Subcutaneous adipose tissue (tissue), 4 donors: ENCODE measurements around the gene TNFRSF8. TPM values are rescaled to one million over a fixed set of nuclear protein-coding genes. Genes with fewer than 3 reads are reported as not detected.

Experiments
- CTCF ChIP-seq: fragments of 450-650 bp; IDR thresholded peaks from one replicate; pipeline ENCODE4 v1.5.1; 2016; ENCODE audit warnings: low read depth, mild to moderate bottlenecking, control low read depth, antibody characterized with exemption, moderate library complexity
- small RNA-seq: library from RNA; depleted of rRNA; stranded (forward); fragments of <200 nt; gene quantifications from one replicate; pipeline ENCODE3, GENCODE V24; 2016
- total RNA-seq, 4 donors: library from RNA; depleted of rRNA; stranded (reverse); fragments of >200 nt; gene quantifications; one replicate each; pipeline ENCODE4 v1.1.0, GENCODE V29; 2016

The TNFRSF8 gene
- total RNA-seq, 4 donors from 2014 or later, result 1.5 to 7.2 (median 2.9) TPM

GRCh38 chr1:12188657-12189327 lies 125.7 kb downstream of the TNFRSF8 start:
- no peak for TF ChIP-seq CTCF

GRCh38 chr1:12189328-12189682 lies 126.2 kb downstream of the TNFRSF8 start:
- TF ChIP-seq CTCF, result no peak

DNA sequence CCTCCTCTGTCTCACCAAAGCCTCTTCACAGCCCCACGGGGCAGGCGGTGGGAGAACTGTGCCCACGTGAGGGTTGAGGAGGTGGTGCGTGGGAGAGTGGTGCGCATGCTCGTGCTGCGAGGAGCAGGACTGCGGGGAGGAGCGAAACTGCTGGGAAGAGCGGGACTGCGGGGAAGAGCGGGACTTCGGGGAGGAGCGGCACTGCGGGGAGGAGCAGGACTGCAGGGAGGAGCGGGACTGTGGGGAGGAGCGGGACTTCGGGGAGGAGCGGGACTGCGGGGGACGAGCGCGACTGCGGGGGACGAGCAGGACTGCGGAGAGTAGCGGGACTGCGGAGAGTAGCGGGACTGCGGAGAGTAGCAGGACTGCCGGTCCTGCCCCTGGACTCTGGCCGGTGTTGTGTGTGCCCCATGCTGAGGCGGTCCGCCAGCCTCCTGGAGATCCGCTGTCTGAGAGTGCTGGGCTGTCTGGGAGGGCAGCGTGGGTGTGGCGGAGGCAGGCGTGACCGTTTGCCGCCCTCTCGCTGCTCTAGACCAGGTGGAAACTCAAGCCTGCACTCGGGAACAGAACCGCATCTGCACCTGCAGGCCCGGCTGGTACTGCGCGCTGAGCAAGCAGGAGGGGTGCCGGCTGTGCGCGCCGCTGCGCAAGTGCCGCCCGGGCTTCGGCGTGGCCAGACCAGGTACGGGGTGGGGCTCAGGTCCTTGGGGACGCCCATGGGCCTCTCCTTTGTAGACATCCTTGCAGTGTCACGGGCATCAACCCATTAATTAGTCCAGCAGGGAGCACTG lies 128.3 kb downstream of the TNFRSF8 start:
- TF ChIP-seq CTCF, result no peak

Small RNA genes within 50 kb of the gene (small RNA-seq; reads per million reads assigned to genes)
- gene AL096840.1 (not detected), gene MIR4632 (not detected), gene MIR6729 (not detected), gene RF00019 (0.49 reads per million), gene RN7SL649P (not detected), gene RNU6-777P (not detected), gene RPL23AP89 (not detected)

Other genes with a start within 250 kb of the TNFRSF8 start
- not detected for gene NPPA, start 215.5 kb upstream of the TNFRSF8 start, total RNA-seq
- not detected for gene NPPB, start 204.4 kb upstream of the TNFRSF8 start, total RNA-seq
- gene KIAA2013, start 136.9 kb upstream of the TNFRSF8 start, total RNA-seq, result 10 to 100 TPM; 39.0 to 78.6 (median 49.1) TPM
- 10 to 100 TPM; 34.4 to 95.1 (median 72.7) TPM for gene PLOD1, start 128.6 kb upstream of the TNFRSF8 start, total RNA-seq
- gene MFN2, start 82.9 kb upstream of the TNFRSF8 start, total RNA-seq, result 10 to 100 TPM; 46.5 to 69.9 (median 48.8) TPM
- gene MIIP, start 43.8 kb upstream of the TNFRSF8 start, total RNA-seq, result 10 to 100 TPM; 17.1 to 26.3 (median 22.1) TPM
- gene TNFRSF1B, start 103.7 kb downstream of the TNFRSF8 start, total RNA-seq, result 10 to 100 TPM; 37.3 to 77.7 (median 64.5) TPM
- gene VPS13D, start 166.7 kb downstream of the TNFRSF8 start, total RNA-seq, result 100 to 1,000 TPM in 2 of 4 donors, 10 to 100 TPM in 2; 77.5 to 142 (median 94.4) TPM